HG02571 (cell line): ENCODE data around the gene ABCC1.
"Not testable (repeated sequence)": the region's sequence is repeated elsewhere in the genome, so short reads cannot be mapped to it uniquely, and the experiment has no call there.

ENCODE experiments used
- ATAC-seq: cut with Tn5 transposase; IDR thresholded peaks from one replicate; pipeline ENCODE4 v1.9.1; 2021; ENCODE audit warnings: mild to moderate bottlenecking, moderate library complexity; ENCODE audit not compliant: unreplicated experiment

The ABCC1 gene

GRCh38 chr16:16133943-16134604 lies 184.7 kb downstream of the ABCC1 start:
- ATAC-seq, result no peak

- no peak for ATAC-seq
Observed at GRCh38 chr16:16136588-16136987, 187.2 kb downstream of the ABCC1 start.

GRCh38 chr16:16137110-16137509 lies 187.7 kb downstream of the ABCC1 start:
- no peak for ATAC-seq

- ATAC-seq, result no peak
Observed at GRCh38 chr16:16138034-16138635, 188.7 kb downstream of the ABCC1 start.

- no peak for ATAC-seq
Observed at GRCh38 chr16:16139061-16139460, 189.6 kb downstream of the ABCC1 start.

GRCh38 chr16:16139806-16140205 lies 190.4 kb downstream of the ABCC1 start:
- no peak for ATAC-seq

GRCh38 chr16:16140537-16140936 lies 191.1 kb downstream of the ABCC1 start:
- no peak for ATAC-seq

- ATAC-seq, result no peak
Observed at GRCh38 chr16:16141141-16141540, 191.7 kb downstream of the ABCC1 start.

- ATAC-seq, result no peak
Observed at GRCh38 chr16:16141784-16142396, 192.5 kb downstream of the ABCC1 start.

- ATAC-seq, result no peak
Observed at GRCh38 chr16:16143038-16143763, 193.8 kb downstream of the ABCC1 start.

GRCh38 chr16:16143931-16144330 lies 194.5 kb downstream of the ABCC1 start:
- no peak for ATAC-seq

GRCh38 chr16:16144416-16144815 lies 195.0 kb downstream of the ABCC1 start:
- ATAC-seq, result no peak

GRCh38 chr16:16145286-16145685 lies 195.9 kb downstream of the ABCC1 start:
- no peak for ATAC-seq

GRCh38 chr16:16146380-16147315 lies 197.2 kb downstream of the ABCC1 start:
- ATAC-seq, result no peak

GRCh38 chr16:16147316-16147999 lies 198.0 kb downstream of the ABCC1 start:
- ATAC-seq, result no peak

- not testable (repeated sequence) for ATAC-seq
Observed at GRCh38 chr16:16148000-16148599, 198.7 kb downstream of the ABCC1 start.

GRCh38 chr16:16148755-16149154 lies 199.3 kb downstream of the ABCC1 start:
- ATAC-seq, result no peak

- no peak for ATAC-seq
Observed at GRCh38 chr16:16149710-16150116, 200.3 kb downstream of the ABCC1 start.

GRCh38 chr16:16150117-16150877 lies 200.9 kb downstream of the ABCC1 start:
- ATAC-seq, result no peak
